ENCODE data around the gene SRPK3. TPM values are rescaled to one million over a fixed set of nuclear protein-coding genes. Genes with fewer than 3 reads are reported as not detected.
A peak's percentile ranks its signal among the peaks of the same experiment; 100 is the strongest.

The SRPK3 gene
- total RNA-seq, 3 donors from 2014 or later, result 0.55 to 4.6 (median 1.0) TPM

DNA sequence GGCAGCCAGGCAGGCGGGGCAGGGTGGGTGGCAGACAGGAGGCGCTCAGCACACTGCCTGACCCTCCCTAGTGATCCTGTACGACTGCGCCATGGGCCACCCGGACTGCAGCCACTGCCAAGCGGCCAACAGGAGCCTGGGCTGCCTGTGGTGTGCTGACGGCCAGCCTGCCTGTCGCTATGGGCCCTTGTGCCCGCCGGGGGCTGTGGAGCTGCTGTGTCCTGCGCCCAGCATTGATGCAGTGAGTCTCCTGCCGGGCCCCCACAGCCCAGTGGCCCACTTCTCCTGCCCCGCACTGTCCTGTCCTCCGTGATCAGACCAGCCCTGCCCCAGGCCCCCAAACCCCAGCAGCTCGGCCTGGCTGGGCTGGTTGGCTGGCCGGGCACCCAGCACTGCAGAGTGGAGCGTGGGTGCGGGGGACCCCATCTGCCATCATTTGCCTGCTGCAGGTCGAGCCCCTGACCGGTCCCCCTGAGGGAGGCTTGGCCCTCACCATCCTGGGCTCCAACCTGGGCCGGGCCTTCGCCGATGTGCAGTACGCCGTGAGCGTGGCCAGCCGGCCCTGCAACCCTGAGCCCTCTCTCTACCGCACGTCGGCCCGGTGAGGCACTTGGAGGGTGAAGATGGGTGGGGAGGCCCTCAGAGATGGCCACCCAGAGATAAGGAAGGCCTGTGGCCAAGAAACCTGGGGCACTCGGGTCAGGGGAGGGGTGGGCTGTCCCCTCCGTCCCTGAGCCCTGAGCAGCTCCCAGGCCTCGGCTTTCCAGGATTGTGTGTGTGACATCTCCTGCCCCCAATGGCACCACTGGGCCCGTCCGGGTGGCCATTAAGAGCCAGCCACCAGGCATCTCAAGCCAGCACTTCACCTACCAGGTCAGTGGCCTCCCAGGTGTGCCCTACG is 9.2 kb upstream of the SRPK3 start:
- intact Hi-C loops (cut with DNase I, micrococcal nuclease), result no loop called here
- H3K4me1 ChIP-seq (ENCODE audit: low read depth), result no peaks in the 10 kb centered on the region
- H3K9me3 ChIP-seq, result no peaks in the 10 kb centered on the region
- ATAC-seq (no peak), DNase-seq (no peak)
- no peak overlapping the region for H3K4me3 ChIP-seq
- TF ChIP-seq, protein P1, sequence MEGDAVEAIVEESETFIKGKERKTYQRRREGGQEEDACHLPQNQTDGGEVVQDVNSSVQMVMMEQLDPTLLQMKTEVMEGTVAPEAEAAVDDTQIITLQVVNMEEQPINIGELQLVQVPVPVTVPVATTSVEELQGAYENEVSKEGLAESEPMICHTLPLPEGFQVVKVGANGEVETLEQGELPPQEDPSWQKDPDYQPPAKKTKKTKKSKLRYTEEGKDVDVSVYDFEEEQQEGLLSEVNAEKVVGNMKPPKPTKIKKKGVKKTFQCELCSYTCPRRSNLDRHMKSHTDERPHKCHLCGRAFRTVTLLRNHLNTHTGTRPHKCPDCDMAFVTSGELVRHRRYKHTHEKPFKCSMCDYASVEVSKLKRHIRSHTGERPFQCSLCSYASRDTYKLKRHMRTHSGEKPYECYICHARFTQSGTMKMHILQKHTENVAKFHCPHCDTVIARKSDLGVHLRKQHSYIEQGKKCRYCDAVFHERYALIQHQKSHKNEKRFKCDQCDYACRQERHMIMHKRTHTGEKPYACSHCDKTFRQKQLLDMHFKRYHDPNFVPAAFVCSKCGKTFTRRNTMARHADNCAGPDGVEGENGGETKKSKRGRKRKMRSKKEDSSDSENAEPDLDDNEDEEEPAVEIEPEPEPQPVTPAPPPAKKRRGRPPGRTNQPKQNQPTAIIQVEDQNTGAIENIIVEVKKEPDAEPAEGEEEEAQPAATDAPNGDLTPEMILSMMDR (IDR thresholded peaks at IDR 0.05), result no peak
- no peaks in the 10 kb centered on the region for H3K36me3 ChIP-seq (ENCODE audit: low read depth)

DNA sequence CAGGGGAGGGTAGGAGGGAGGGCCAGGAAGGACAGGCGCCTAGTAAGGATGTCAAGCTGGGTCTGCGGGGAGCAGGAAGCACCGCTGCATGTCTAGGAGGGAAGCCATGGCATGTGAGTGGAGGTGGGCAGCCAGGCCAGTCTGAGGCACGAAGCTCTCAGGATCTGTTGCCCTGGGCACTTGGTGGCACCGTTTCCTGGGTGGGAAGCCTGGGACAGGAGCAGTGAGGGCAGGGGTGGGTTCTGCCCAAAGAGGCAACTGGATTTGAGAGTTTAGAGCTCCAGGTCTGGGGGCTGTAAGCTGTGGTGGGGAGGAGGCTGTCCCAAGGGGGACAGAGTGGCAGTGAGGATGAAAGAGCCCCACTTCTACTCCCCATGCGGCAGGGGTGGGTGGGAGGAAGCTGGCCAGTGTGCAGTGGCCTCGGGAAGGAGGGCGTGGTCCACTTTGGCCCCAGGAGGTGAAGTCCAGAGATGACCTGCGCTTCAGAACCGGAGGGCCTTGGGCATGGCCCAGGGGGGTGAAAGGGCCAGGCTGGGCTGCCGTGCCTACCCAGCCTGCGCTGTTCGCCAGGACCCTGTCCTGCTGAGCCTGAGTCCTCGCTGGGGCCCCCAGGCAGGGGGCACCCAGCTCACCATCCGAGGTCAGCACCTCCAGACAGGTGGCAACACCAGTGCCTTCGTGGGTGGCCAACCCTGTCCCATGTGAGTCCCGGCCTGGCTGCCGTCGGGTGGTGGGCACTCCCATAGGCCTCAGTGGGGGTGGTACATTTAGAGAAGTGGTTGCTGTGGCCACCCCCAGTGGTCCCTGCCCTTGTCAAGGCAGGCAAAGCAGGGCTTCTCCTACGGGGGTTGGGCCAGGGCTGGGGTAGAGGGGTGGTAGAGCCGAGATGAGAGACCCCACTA is 8.3 kb upstream of the SRPK3 start:
- TF ChIP-seq, protein P1 (IDR thresholded peaks at IDR 0.05), result no peak
- intact Hi-C loops (cut with DNase I, micrococcal nuclease), result no loop called here
- no peaks in the 10 kb centered on the region for H3K4me1 ChIP-seq (ENCODE audit: low read depth)
- peak in 1 of 3 donors; percentile 8 for DNase-seq
- no peak overlapping the region for H3K4me3 ChIP-seq
- H3K9me3 ChIP-seq, result no peaks in the 10 kb centered on the region
- H3K36me3 ChIP-seq (ENCODE audit: low read depth), result no peaks in the 10 kb centered on the region
- ATAC-seq, result no peak

DNA sequence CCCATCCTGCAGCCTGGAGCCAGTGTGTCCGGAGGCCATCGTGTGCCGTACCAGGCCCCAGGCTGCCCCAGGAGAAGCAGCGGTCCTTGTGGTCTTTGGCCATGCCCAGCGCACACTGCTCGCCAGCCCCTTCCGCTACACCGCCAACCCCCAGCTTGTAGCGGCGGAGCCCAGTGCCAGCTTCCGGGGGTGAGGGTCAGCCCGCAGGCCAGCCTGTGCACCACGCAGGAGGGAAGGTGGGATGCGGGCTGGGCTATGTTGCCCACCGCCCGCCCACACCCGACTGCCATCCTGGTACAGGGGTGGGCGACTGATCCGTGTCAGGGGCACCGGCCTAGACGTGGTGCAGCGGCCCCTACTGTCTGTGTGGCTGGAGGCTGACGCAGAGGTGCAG is 7.6 kb upstream of the SRPK3 start:
- TF ChIP-seq, protein P1 (IDR thresholded peaks at IDR 0.05), result no peak
- intact Hi-C loops (cut with DNase I, micrococcal nuclease), result no loop called here
- no peaks in the 10 kb centered on the region for H3K36me3 ChIP-seq (ENCODE audit: low read depth)
- ATAC-seq (no peak), DNase-seq (peak in 1 of 3 donors; percentile 7)
- H3K4me1 ChIP-seq (ENCODE audit: low read depth), result no peaks in the 10 kb centered on the region
- H3K4me3 ChIP-seq, result no peak overlapping the region
- H3K9me3 ChIP-seq, result no peaks in the 10 kb centered on the region

DNA sequence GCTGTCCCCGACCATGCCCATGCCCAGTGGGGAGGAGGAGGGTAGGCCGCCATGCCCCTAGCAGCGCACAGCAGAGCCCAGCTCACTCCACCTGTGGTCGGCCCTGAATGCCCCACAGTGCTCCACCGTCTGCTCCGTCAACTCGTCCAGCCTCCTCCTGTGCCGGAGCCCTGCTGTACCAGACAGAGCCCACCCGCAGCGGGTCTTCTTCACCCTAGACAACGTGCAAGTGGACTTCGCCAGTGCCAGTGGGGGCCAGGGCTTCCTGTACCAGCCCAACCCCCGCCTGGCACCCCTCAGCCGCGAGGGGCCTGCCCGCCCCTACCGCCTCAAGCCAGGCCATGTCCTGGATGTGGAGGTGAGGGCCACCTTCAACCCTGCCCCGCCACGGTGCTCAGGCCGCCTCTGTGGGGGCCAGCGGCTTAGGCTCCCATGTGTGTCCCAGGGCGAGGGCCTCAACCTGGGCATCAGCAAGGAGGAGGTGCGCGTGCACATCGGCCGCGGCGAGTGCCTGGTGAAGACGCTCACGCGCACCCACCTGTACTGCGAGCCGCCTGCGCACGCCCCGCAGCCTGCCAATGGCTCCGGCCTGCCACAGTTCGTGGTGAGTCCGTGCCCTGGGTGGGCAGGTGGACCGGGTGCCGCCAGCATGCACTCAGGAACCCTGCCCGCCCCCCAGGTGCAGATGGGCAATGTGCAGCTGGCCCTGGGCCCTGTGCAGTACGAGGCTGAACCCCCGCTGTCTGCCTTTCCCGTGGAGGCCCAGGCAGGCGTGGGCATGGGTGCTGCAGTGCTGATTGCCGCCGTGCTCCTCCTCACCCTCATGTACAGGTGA is 6.9 kb upstream of the SRPK3 start:
- intact Hi-C loops (cut with DNase I, micrococcal nuclease), result no loop called here
- H3K4me1 ChIP-seq (ENCODE audit: low read depth), result no peaks in the 10 kb centered on the region
- ATAC-seq (no peak), DNase-seq (peak in 2 of 3 donors; percentile 14 to 49)
- TF ChIP-seq, protein P1 (IDR thresholded peaks at IDR 0.05), result no peak
- H3K4me3 ChIP-seq, result no peak overlapping the region
- H3K36me3 ChIP-seq (ENCODE audit: low read depth), result no peaks in the 10 kb centered on the region
- H3K9me3 ChIP-seq, result no peaks in the 10 kb centered on the region

Data from mucosa of descending colon (tissue), 3 donors.